Endometrial microvascular endothelial cells (primary cell): Measurements from ENCODE around the gene IGFL2. TPM values are rescaled to one million over a fixed set of nuclear protein-coding genes. Genes with fewer than 3 reads are reported as not detected.
"Not testable (repeated sequence)": the region's sequence is repeated elsewhere in the genome, so short reads cannot be mapped to it uniquely, and the experiment has no call there.

Experiments
- in situ Hi-C: cut with HindIII; loops from 2 replicates; pipeline ENCODE4 v1.10.0; 2017; ENCODE audit warnings: low sequenced_read_pairs, low pct_unique_long_range_greater_than_20kb; ENCODE audit errors: inconsistent ontology term
- total RNA-seq: library from RNA; depleted of rRNA; stranded (reverse); fragments of >200 nt; gene quantifications from one replicate; pipeline ENCODE4 v1.2.3, GENCODE V29; 2015; ENCODE audit errors: inconsistent ontology term

Gene IGFL2
- not detected for total RNA-seq

- in situ Hi-C loops = no loop called here
Measured at GRCh38 chr19:46147791-46148288, at the start of gene IGFL2. IGFL2 (plus strand) TSS chr19:46148238; CDS start chr19:46148279, 41 bp downstream.

GRCh38 chr19:46100344-46100743 is 47.7 kb upstream of the IGFL2 start:
- in situ Hi-C loops = no loop called here

- in situ Hi-C loops = no loop called here
Measured at GRCh38 chr19:46101293-46101692, 46.7 kb upstream of the IGFL2 start.

- in situ Hi-C loops = not testable (repeated sequence)
Measured at GRCh38 chr19:46102333-46102732, 45.7 kb upstream of the IGFL2 start.

DNA sequence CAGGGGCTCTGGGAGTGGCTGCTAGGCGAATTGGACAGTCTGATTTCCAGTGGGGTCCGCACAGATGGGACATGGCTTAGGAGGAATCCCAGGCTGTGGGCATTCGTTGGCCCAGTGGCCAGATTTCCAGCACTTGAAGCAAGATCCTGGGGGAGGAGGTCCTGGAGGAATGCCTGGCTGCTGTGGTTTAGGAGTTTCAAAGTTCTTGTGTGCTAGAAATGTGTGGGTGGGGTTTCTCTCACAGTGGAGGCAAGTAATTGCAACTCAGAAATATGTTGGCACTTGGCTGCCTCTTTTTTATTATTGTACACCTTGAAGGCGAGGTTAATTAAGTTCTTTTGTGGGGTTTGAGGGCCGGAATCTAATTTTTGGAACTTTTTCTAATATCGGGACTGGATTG is 40.7 kb upstream of the IGFL2 start:
- in situ Hi-C loops = no loop called here

DNA sequence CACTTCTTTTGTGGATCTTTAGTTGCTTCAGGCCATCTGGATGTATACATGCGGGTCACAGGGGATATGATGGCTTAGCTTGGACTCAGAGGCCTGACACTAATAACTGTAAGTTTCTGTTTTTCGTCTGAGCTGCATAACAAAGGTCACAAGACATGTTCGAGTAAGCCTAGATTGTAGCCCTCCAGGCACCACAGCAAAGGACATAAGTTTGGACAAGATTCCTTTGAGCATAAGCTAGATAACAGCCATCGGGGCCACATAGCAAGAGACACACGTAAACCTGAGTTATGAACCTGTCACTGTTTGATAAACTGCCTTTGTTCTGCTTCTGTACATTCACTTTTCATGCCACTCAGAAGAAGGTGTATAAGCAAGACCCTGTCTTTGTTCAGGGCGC is 38.2 kb upstream of the IGFL2 start:
- in situ Hi-C loops = no loop called here

DNA sequence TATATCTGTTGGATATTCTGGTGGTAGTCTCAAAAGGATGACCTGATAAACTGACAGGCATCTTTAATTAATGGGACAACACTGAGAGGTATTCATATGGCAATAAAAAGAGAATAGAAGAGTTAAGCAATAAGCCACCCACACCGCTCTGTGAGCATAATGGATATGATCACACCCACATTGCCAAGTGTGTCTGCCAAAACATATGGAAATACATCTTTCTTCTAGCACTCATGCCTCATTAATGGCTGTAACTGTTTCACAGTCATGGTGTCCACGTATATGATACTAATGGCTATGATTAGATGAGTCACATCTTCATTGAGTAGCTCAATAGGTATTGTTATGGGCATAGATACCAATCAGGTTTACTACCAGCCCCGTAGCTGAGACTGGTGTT is 36.7 kb upstream of the IGFL2 start:
- in situ Hi-C loops = no loop called here

DNA sequence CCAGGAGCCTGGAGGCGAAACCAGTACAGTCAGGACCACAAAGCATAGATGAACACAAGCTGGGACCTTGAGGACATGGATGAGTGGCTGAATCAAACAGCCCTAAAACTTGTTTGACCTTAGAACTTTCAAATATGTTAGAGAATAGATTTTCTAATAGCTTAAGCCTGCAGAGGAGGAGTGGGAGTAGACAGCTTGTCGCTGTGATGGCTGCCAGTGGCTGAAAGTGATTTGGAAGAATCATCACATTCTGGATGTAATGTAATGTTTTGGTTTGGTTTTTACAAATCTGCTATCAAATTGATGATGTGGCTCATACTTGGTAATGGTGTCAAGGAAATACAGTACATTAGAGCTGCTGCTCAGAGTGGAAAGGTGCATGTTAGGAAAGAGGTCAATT is 35.5 kb upstream of the IGFL2 start:
- in situ Hi-C loops = no loop called here

GRCh38 chr19:46113726-46114125 is 34.3 kb upstream of the IGFL2 start:
- in situ Hi-C loops = no loop called here

DNA sequence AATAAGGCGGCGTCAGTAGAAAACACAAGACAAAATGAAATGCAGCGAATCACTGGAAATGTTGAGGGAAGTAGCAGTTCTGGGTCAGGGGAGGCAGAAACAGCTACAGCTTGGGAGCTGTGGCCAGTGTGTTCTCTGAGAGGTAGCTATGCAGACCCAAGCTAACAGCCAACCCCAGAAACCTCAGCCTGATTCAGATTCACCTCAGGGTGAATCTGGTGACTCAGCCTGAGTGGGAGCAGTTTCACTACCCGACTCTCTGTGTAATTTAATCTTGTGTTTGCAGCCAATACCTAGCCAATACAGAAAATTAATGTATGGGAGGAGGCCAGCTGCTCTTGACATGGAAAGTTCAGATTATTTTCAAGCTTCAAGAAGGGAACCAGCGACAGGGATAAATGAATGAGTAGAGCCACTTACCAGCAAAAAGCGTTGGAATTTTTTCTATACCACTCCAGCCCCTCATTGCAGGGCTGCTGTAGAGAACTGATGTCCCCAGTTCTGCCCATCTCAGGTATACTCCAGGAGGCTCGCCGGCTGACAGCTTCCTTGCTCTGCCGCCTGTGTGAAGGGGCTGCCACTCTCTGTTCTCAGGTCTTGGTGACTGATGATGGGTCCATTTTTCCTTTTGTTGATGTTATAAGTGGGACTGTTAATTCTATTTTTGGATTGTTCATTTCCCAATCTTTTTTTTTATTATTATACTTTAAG is 32.5 kb upstream of the IGFL2 start:
- in situ Hi-C loops = no loop called here

DNA sequence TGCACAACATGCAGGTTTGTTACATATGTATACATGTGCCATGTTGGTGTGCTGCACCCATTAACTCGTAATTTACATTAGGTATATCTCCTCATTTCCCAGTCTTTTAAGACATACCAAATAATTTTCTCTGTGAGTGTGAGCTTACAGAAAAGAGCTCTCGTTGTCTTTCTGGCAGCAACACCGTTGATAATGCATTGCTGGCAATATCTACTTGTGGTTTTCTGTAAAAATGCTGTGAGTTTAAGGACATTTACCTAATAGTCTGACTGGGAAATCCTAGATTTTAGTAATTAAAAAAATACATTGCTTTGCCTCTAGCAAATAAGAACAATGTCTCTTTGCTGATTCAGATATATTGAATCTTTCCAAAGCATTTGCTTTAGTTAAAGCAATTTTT is 31.9 kb upstream of the IGFL2 start:
- in situ Hi-C loops = no loop called here

- in situ Hi-C loops = no loop called here
Measured at GRCh38 chr19:46118136-46118535, 29.9 kb upstream of the IGFL2 start.

DNA sequence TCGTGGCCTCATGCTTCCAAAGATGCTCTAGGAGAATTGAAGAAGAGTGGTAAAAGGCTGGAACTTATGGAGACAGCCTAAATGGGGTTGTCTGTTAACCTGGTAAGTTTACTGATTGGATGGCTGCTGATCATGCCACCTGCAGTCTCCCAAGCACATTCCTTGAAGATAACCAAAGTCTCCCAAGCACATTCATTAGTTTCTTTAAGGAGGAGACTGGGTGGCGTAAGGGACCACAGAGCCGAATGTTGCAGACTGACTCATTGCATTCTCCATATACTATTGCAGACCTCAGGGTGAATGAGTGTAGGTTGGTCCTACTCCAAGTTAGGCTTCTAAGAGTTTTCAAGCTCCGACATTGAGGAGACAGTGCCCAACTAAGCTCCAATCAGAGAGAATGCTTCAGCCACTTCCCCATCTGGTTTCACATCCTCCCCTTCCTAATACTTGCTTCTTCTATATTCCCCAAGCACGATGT is 23.4 kb upstream of the IGFL2 start, which contains the start of gene IGFL3:
Gene IGFL3, minus strand, starts transcription at position 51 of the 478 bp plus-strand sequence. Its CDS starts 39 bp downstream, at position 12.
- in situ Hi-C loops = no loop called here

- in situ Hi-C loops = no loop called here
Measured at GRCh38 chr19:46125447-46125846, 22.6 kb upstream of the IGFL2 start.

DNA sequence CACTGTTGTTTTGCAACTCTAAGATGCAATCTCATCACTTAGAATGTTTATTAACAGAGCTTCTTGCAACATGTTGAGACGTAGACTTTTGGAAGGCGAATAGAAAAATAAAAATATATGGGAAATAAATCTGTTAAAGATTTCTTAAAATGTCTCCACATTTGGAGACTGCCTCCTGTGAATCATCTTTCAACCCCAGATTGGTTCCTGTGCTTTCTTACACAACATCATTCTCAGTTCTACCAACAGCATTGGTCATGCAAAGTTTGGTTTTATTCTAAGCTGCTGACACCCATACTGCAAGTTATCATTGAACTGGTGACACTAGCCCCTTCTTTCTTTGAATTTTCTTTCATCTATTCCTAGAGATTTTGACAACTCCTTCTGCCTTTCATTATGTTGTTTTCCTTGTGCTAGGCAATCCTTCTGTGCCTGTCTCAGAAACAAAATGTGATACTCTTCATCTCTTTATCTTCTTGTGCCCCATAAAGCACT is 21.9 kb upstream of the IGFL2 start:
- in situ Hi-C loops = no loop called here

DNA sequence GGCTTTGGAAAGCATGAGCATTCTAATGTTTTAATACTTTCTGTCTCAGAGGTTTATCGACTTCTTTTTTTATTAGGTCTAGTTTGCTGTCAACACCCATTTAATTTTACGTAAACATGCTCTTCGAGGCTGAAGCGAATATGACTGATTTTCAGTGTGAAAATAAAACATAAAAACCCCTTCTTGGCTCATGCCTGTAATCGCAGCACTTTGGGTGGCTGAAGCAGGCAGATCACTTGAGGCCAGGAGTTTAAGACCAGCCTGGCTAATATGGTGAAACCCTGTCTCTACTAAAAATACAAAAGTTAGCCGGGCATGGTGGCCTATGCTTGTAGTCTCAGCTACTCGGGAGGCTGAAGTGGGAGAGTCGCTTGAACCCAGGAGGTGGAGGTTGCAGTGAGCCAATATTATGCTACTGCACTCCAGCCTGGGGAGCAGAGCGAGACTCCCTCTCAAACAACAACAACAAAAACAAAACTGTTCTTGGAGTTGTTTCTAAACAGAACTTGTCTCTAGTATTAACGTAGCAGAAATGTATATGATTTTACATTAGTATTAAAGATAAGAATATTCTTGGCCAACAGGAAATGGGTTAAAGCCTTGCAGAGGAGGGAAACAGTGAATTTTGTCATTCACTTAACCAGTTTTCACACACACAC is 16.4 kb upstream of the IGFL2 start:
- in situ Hi-C loops = no loop called here

DNA sequence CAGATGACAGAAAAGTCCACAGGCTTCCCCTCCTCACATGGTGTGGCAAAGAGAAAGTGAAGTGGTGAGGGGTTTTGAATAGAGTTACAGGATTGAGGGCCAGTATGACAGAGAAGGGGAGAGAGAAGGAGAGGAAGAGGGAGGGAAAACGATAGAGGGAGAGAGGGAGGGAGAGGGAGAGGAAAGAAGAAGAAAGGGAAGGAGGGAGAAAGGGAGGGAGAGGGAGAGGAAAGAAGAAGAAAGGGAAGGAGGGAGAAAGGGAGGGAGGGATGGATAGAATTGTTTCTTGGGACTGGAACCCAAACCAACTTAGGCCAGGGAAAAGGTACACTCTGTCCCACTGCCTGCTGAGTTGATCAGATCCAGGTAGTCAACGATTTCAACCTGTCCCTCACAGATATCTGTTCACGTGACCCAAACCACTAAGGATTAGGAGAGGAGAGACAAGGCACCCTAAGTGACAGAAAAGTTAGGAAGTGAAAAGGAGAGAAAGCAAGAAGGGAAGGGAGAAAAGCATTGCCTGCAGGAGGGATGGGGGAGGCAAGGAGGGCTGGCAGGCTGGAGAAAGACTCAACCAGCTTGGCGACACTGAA is 15.4 kb upstream of the IGFL2 start:
- in situ Hi-C loops = no loop called here

GRCh38 chr19:46133101-46133627 is 14.9 kb upstream of the IGFL2 start:
- in situ Hi-C loops = no loop called here

- in situ Hi-C loops = no loop called here
Measured at GRCh38 chr19:46133777-46134241, 14.2 kb upstream of the IGFL2 start.
